Hindlimb muscle (tissue), 1 donor: ENCODE data around the gene JTB. TPM values are rescaled to one million over a fixed set of nuclear protein-coding genes. Genes with fewer than 3 reads are reported as not detected.

Experiments
- DNase-seq: peaks from one replicate; pipeline ENCODE4 v3.0.0-alpha.2; 2013
- polyA plus RNA-seq: library from polyadenylated mRNA; unstranded; fragments of 120-200 nt; gene quantifications from one replicate; pipeline ENCODE4 v1.2.1, GENCODE V29; 2013; ENCODE audit not compliant: insufficient read length

JTB gene
- polyA plus RNA-seq, 1 donor: 72.1 TPM

- no peak for DNase-seq
Measured at GRCh38 chr1:153953859-153954365, 23.6 kb downstream of the JTB start.

DNA sequence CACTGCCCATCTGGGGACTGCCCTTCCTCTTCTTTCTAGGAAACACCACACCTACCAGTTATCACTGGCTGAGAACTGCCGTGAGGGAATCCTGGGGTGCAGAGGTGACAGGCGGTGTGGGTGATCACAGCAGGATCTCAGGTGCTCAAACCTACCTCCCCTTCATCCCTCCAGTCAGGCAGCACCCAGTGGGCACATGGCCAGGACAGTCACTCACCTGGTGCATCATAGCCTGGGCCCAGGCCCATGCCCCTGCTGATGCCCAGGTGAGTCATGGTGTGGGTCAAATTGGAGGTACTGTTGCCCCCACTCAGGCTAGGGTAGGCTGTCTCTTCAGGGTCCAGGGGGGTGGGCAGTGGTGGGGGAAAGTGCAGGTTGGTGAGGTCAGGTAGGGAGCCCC lies 25.7 kb downstream of the JTB start:
- no peak for DNase-seq

DNA sequence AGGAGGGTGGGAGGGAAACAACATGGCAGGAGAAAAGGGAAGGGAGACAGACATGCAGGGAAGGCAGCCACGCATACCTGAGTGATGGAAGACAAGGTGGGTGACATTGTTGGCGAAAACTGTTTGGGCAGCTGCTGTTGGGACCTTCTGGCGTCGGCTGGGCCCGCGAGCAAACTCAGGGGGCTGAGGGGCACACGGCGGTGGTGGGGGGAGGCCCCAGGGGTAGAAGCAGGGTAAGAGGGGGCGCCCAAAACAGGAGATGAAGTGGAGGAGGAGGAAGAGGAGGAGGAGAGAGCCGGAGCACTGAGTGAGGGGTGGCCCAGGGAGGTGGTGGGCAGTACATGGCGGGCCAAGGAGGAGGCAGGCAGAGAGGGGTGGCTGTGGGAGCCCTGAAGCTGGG lies 26.3 kb downstream of the JTB start:
- DNase-seq: no peak

GRCh38 chr1:153946622-153947241 lies 30.7 kb downstream of the JTB start, which contains the start of gene DENND4B:
Gene DENND4B (minus strand): TSS chr1:153946718. CDS start chr1:153944374, 2,344 bp downstream.
- peak; percentile 88 for DNase-seq

DNA sequence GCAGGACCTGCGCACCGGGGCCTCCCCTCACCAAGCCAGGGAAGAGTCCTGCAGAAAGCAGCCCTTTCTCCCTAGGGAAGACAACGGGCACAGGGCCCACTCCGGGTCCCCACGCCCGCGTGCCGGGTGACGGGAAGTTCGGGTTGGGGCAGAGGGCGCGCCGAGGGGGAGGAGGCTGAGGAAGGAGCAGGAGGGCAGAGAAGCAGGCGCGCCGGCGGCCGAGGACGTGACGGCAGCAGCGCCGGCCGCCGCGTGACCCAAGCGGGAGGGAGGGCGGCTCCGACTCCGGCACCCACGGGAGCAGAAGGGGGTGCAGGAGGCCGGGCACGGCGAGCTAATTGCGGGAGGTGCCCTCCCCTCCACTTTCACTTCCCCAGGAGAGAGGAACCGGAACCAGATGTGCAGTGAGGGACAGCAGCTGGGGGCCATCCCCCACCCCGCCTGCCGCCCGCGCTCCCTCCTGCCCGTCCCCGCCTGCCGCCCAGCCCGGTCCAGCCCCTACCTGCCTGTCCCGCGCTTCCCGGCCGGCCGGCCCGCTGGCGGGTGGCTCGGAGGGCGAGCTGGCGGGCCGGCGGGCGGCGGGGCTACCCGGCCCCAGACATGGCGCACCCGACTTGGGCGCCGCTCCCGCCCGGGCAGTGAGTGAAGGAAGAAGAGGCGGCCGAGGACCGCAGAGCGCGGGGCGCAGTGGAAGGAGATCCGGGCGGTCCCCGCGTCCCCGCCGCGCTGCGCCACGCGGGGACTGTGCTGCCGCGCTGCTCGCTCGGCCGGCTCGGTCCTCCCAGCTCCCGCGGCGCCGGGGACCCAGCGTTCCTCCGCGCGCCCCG lies 31.5 kb downstream of the JTB start:
- DNase-seq: peak; percentile 74

GRCh38 chr1:153945131-153945794 lies 32.2 kb downstream of the JTB start:
- no peak for DNase-seq

DNA sequence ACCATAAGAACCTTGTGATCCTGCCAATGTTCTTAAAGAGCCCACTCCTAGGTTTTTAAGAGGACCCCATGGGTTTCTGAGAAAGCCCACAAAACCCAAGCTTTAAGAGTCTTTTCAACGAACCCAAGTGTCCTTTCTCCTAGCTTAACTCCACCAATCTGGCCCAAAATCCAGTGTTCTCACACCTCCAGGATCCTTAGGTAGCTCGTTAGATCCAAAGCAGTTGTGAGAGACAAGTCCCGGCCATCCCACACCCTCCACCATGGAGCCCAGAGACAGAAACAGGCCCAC lies 32.7 kb downstream of the JTB start:
- DNase-seq: no peak

GRCh38 chr1:153944005-153944826 lies 33.3 kb downstream of the JTB start:
- no peak for DNase-seq

DNA sequence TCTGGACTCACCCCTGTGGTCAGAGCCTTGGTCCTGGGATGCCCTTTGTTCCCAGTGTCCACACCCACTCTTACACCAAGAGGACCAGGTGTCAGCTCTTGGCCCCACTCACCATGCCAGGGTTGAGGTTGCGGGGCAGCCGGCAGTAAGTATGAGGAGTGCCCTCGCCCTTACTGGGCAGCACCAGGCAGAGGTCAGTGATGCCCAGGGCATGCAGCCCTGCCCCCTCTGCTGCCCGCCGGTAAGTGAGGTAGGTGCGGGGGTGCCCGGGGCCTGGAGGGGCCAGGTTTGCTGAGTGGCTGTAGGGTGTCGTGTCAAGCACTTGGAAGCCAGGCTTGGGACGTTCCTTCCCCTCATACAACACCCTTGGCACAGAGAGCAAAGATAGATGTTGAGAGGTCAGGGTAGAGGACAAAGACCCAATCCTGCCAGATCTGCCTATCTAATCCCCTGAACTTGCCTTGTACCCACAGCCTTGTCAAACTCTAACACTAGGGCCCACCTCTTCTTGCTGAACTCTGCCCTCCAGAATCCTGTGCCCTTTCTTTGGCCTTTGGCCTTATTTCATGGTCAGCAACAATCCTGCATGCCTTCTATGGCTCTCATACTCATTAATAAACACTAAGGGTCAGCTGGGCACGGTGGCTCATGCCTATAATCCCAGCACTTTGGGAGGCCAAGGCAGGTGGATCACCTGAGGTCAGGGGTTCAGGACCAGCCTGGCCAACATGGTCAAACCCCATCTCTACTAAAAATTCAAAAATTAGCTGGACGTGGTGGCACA lies 34.5 kb downstream of the JTB start:
- no peak for DNase-seq

GRCh38 chr1:153941826-153942725 lies 35.4 kb downstream of the JTB start:
- no peak for DNase-seq

- no peak for DNase-seq
Measured at GRCh38 chr1:153940756-153941155, 36.7 kb downstream of the JTB start.

GRCh38 chr1:153939476-153939875 lies 38.0 kb downstream of the JTB start:
- no peak for DNase-seq

GRCh38 chr1:153938996-153939395 lies 38.5 kb downstream of the JTB start:
- DNase-seq: no peak

- no peak for DNase-seq
Measured at GRCh38 chr1:153937331-153937730, 40.1 kb downstream of the JTB start.

GRCh38 chr1:153936011-153936802 lies 41.3 kb downstream of the JTB start:
- no peak for DNase-seq

GRCh38 chr1:153934746-153935145 lies 42.7 kb downstream of the JTB start:
- DNase-seq: no peak

DNA sequence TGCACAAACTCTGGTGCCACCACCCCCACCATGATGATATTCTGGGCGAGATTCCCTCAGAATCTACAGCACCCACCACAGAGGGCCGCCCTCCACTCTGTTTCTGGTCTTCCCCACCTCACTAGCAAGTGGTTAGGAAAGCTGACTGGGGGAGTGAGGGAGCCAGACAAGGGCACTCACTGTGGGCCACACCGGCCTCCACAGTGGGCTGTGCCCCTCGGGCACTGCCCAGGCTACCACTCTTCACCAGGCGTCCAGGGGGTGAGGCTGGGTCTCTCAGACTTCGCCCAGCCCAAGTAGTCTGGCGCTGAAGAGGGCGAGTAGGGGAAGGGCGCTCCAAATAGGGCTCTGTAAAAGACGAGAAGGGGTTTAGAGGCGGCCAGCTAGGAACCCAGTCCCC lies 43.5 kb downstream of the JTB start:
- DNase-seq: no peak

GRCh38 chr1:153933430-153933829 lies 44.0 kb downstream of the JTB start:
- DNase-seq: no peak

DNA sequence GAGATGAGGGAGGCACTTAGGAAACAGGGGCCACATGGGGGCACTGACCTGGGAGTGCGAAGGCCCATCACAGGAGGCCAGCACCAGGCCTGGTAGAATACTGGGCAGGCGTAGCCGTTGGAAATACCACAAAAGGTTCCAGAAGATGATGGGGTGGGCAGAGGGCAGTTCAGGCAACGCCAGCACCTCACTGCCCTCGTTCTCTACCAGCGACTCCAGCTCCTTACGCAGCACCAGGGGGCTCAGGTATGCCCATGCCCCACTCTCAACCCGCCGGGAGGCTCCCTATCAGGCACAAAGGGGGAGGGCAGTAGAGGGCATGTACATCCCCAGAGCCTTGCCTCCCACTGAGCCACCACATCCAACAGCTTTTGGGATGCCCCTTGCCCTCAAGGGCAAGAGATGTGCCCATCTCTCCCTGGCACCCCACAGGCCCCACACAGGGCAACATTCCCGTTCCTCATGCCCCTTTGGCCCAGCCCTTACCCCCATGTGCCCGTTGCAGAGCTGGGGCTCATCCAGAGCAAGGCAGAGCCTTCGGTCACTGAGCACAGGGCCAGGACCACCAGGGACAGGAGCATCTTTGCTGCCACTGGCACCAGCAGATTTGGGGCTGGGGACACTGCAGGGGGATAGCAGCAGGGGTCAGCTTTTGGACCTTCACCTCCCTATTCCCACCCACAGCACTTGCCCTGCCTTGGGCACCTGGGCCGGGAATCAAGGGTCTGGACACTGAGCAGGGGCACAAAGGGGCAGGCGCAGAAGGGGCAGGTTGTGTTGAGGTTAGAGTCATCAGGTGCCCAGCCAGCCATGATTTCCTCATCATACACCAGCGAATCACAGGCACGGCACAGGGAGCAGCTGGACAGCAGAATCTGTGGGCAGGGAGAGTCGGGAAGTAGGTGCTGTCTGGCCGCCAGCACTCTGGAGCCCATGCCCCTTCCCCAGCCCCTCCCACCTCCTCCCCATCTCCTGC lies 45.0 kb downstream of the JTB start:
- DNase-seq: no peak
